Right lobe of liver (tissue), 6 donors: ENCODE results near the gene EDNRB. TPM values are rescaled to one million over a fixed set of nuclear protein-coding genes. Genes with fewer than 3 reads are reported as not detected.
A peak's percentile ranks its signal among the peaks of the same experiment; 100 is the strongest.

ENCODE experiments used
- ATAC-seq, 4 donors: fragments of 200-7000 bp; cut with Tn5 transposase; one replicate each; pipeline ENCODE4 v1.9.1; 2020; ENCODE audit warnings: mild to moderate bottlenecking in 4 of 4, moderate library complexity in 4 of 4
- DNase-seq, 3 donors: peaks; one replicate each; pipeline ENCODE4 v3.0.0-alpha.2; 2020
- H3K27ac ChIP-seq, 3 donors: fragments of 200-600 bp; one replicate each; pipeline ENCODE4 v1.8.0; 2022
- H3K27me3 ChIP-seq, 2 donors: fragments of 200-600 bp; one replicate each; pipeline ENCODE4 v1.8.0; 2022
- H3K36me3 ChIP-seq, 4 donors: fragments of 200-600 bp; sonication (generic) in 1 of 4; one replicate each; pipeline versions ENCODE4 v1.5.1 to v1.8.0; 2017 to 2022; ENCODE audit warnings: control low read depth in 1 of 4
- H3K4me1 ChIP-seq, 4 donors: fragments of 200-600 bp; sonication (generic) in 1 of 4; one replicate each; pipeline versions ENCODE4 v1.5.1 to v1.8.0; 2017 to 2022; ENCODE audit warnings: control low read depth in 1 of 4
- H3K4me3 ChIP-seq, 3 donors: fragments of 200-600 bp; one replicate each; pipeline ENCODE4 v1.8.0; 2022
- H3K9me3 ChIP-seq, 4 donors: fragments of 200-600 bp; sonication (generic) in 1 of 4; one replicate each; pipeline versions ENCODE4 v1.5.1 to v1.8.0; 2017 to 2022; ENCODE audit warnings: control low read depth in 1 of 4
- CTCF ChIP-seq, 4 donors: fragments of 200-600 bp in 3 of 4; fragments of 450-650 bp in 1 of 4; IDR thresholded peaks; one replicate each; pipeline versions ENCODE4 v1.5.1 to v1.8.0; 2016 to 2022; ENCODE audit warnings: antibody characterized with exemption in 4 of 4, mild to moderate bottlenecking in 2 of 4
- POLR2A ChIP-seq: fragments of 450-650 bp; IDR thresholded peaks from one replicate; pipeline ENCODE4 v1.6.1; 2017; ENCODE audit warnings: antibody characterized with exemption, mild to moderate bottlenecking
- WGBS: methylation state at CpG from one replicate; pipeline ENCODE4 v1.1.6; 2018; ENCODE audit warnings: low coverage, low lambda C conversion rate; ENCODE audit not compliant: insufficient coverage; ENCODE audit errors: missing lambda C conversion rate; 5-methylcytosine and 5-hydroxymethylcytosine counted together
- intact Hi-C, 2 donors: fragments of 100-400 bp; cut with DNase I; formaldehyde crosslinking; loops; one replicate each; pipeline versions ENCODE4 v1.11.2 to v1.14.1; 2022
- total RNA-seq, 6 experiments: library from RNA; depleted of rRNA in 2 of 6; stranded (reverse); fragments of >200 nt in 2 of 6; fragmentation: NEBNext Ultra II Directional in 3 of 6; extraction: Animal tissue kit (Norgen Biotek cat#: 25700) in 3 of 6; gene quantifications; one replicate each; pipeline versions ENCODE4 v1.1.0 to v1.2.4, GENCODE V29; 2016 to 2023
- donor health status: DM: no; HTN: yes; CAD: no.
- donor health status: DM: no; HTN: no; CAD: no.
- donor health status: DM: no; HTN: no; CAD: no.
- donor health status: DM: no; HTN: yes; CAD: no.
- donor health status: DM: no; HTN: yes; CAD: no.

EDNRB gene
- total RNA-seq, 6 experiments from 2014 or later = 17.3 to 33.9 (median 23.1) TPM

- 29% methylated on average over 8 of the region's 8 CpGs for WGBS
- intact Hi-C loops = loop anchor here in 1 of 2 donors (10.0 kb wide), 1 partner anchor 65 kb away; no protein-coding TSS in a partner anchor
- DNase-seq (no peak), ATAC-seq (no peak)
- Histone ChIP-seq H3K9me3 (no peaks in the 10 kb centered on the region), H3K4me3 (peak overlapping the region; percentile 36 to 51 (median 46)), H3K36me3 (no peaks in the 10 kb centered on the region), H3K27me3 (no peaks in the 10 kb centered on the region), H3K4me1 (no peaks in the 10 kb centered on the region), H3K27ac (peak overlapping the region in 2 of 3 donors; percentile 60 to 67)
- TF ChIP-seq CTCF (IDR thresholded peaks at IDR 0.05) = no peak
- no peak for TF ChIP-seq POLR2A
These were observed 1.3 kb upstream of the EDNRB start for GRCh38 chr13:77919921-77920294.

- Histone ChIP-seq H3K27ac (peak overlapping the region; percentile 45 to 67 (median 60)), H3K27me3 (no peaks in the 10 kb centered on the region), H3K4me3 (peak overlapping the region; percentile 36 to 51 (median 46)), H3K9me3 (no peaks in the 10 kb centered on the region), H3K36me3 (no peaks in the 10 kb centered on the region), H3K4me1 (no peaks in the 10 kb centered on the region)
- DNase-seq = peak; percentile 46 to 55 (median 47)
- intact Hi-C loops = no loop called here
- TF ChIP-seq POLR2A = peak; percentile 30
- TF ChIP-seq CTCF (IDR thresholded peaks at IDR 0.05) = no peak
- peak; percentile 60 to 71 (median 67) for ATAC-seq
- 4% methylated on average over 28 of the region's 29 CpGs for WGBS
These were observed 752 bp upstream of the EDNRB start for GRCh38 chr13:77919246-77919920.

- Histone ChIP-seq H3K4me1 (no peaks in the 10 kb centered on the region), H3K4me3 (peak overlapping the region; percentile 15 to 51 (median 46)), H3K27me3 (no peaks in the 10 kb centered on the region), H3K36me3 (no peaks in the 10 kb centered on the region), H3K27ac (peak overlapping the region; percentile 5 to 67 (median 60)), H3K9me3 (no peaks in the 10 kb centered on the region)
- TF ChIP-seq CTCF (IDR thresholded peaks at IDR 0.05) (no peak), POLR2A (no peak)
- DNase-seq (no peak), ATAC-seq (no peak)
- WGBS = 21% methylated on average over 4 of the region's 4 CpGs
- intact Hi-C loops = no loop called here
These were observed 2.1 kb downstream of the EDNRB start for GRCh38 chr13:77916488-77916887.

GRCh38 chr13:77915686-77916085 is 2.9 kb downstream of the EDNRB start:
- WGBS = 40% methylated on average over 1 of the region's 1 CpG
- H3K4me3 ChIP-seq = peak overlapping the region; percentile 15 to 51 (median 46)
- ATAC-seq (peak in 1 of 4 donors; percentile 15), DNase-seq (no peak)
- intact Hi-C loops = no loop called here
- peak overlapping the region in 2 of 3 donors; percentile 5 to 60 for H3K27ac ChIP-seq
- no peaks in the 10 kb centered on the region for H3K4me1 ChIP-seq
- TF ChIP-seq POLR2A (no peak), CTCF (IDR thresholded peaks at IDR 0.05) (no peak)
- no peaks in the 10 kb centered on the region for H3K9me3 ChIP-seq
- H3K27me3 ChIP-seq = no peaks in the 10 kb centered on the region
- H3K36me3 ChIP-seq = no peaks in the 10 kb centered on the region
